22Rv1 (cell line): ENCODE measurements around the gene KRT79.

Experiments used
- H3K27ac ChIP-seq: fragments of 450-650 bp; 2 replicates; pipeline ENCODE4 v1.5.1; 2017
- ZFX ChIP-seq: fragments of 450-650 bp; IDR thresholded peaks from 2 replicates; pipeline ENCODE4 v1.6.1; 2017; ENCODE audit warnings: antibody characterized with exemption, borderline replicate concordance
- TF ChIP-seq, protein P1 (sequence below): fragments of 450-650 bp; IDR thresholded peaks from 2 replicates; pipeline ENCODE4 v1.5.1; 2017; ENCODE audit warnings: mild to moderate bottlenecking

KRT79 gene

DNA sequence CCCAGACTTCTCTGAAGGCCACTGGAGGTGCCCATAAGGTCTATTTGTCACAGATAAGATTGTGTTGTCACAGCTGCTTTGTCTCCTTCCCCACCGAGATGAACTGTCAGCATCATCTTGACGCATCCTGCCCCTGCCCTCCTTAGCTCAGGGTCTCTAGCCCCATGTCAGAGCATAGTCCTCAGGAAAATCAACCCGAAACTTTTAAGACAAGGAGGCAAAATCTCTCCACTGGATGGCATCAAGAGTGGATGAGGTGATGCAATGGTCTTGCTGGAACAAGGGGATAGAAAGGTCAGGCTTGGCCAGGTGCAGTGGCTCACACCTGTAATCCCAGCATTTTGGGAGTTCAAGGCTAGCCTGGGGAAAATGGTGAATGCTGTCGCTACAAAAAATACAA, 8.2 kb downstream of the KRT79 start:
- H3K27ac ChIP-seq: no peak overlapping the region
- TF ChIP-seq, protein P1, sequence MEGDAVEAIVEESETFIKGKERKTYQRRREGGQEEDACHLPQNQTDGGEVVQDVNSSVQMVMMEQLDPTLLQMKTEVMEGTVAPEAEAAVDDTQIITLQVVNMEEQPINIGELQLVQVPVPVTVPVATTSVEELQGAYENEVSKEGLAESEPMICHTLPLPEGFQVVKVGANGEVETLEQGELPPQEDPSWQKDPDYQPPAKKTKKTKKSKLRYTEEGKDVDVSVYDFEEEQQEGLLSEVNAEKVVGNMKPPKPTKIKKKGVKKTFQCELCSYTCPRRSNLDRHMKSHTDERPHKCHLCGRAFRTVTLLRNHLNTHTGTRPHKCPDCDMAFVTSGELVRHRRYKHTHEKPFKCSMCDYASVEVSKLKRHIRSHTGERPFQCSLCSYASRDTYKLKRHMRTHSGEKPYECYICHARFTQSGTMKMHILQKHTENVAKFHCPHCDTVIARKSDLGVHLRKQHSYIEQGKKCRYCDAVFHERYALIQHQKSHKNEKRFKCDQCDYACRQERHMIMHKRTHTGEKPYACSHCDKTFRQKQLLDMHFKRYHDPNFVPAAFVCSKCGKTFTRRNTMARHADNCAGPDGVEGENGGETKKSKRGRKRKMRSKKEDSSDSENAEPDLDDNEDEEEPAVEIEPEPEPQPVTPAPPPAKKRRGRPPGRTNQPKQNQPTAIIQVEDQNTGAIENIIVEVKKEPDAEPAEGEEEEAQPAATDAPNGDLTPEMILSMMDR: no peak
- no peak for TF ChIP-seq ZFX

DNA sequence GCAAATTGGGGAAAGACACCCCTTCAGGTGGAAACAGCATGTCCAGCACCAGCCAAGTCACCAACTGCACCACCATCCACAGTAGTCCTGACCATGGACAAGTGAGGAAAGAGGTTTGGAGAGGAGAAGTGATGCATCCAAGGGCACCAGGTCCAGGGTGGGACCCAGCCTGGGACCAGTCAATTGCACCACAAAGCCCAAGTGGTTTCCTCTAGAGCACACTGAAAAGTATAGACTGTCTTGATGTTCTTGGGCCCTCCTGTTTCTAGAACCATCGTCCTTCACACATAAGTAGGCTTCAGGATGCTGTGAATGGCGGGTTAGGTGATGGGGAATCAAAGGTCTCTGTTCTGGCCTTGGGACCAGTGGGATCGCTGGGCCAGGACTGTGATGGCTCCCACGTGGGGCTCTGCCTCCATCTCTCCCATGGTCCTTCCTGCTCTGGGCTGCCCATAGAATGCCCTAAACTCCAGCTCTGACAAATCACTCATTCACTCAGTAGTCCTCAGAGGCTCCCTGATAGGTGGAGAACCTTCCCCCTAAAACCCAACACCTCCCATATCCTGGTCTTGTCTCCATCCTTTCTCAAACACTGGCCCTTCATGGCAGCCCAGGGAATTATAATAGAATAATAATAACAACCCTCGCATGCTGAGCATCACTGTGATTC, 9.2 kb downstream of the KRT79 start:
- TF ChIP-seq ZFX: no peak
- TF ChIP-seq, protein P1: no peak
- no peak overlapping the region for H3K27ac ChIP-seq

DNA sequence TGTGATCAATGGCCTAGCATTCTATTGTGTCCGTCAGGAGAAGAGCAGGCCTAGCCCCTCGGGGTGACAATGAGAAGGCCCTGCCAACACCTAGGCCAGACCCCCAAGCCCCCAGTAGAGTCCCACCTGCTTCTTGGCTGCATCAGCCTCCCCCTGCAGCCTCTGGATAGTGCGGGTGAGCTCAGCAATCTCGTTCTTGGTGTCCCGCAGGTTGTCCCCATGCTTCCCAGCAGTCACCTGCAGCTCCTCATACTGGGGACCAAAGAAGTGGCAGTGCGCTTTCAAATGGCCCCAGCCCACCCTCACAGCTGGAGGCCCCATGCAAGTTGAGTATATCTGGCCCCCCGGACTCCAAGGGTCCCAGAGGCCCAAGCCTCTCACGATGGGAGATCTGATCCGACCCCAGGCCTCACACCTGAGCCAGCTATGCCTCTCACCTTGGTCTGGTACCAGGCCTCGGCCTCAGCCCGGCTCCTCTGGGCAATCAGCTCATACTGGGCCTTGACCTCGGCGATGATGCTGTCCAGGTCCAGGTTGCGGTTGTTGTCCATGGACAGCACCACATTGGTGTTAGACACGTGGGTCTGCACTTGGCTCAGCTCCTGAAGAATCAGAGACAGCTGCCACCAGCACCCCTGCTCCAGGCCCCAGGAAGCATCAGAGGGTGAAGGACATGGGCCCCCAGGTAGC, 10.2 kb downstream of the KRT79 start:
- no peak overlapping the region for H3K27ac ChIP-seq

DNA sequence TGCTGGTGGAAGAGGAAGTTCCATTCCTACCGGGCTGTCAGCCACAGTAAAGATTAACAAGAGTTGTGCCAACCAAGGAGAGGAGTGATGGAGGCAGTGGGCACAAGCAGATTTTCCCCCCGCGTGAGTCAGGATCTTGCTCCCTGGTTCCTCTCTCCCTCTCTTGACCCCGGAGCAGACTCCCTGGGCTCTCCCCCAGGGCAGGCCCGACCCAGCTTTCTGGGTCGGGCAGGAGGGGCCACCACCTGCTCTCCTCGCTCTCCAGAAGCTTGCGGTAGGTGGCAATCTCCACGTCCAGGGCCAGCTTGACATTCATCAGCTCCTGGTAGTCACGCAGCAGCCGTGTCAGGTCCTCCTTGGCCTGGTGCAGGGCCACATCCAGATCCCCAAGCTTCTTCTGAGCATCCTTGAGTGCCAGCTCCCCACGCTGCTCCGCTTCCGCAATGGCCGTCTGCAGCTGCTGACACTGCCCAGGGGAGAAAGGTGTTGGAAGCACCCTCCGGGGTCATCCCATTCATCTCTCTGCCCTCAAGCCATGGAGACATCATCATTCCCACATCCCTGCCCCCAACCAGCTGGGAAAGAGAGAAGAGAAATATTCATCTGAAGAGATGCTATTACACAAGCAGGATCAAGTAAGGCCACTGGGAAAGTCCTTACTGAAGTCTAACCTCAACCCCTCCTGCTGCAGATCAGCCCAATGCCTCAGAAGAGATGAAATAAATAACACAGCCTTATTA, 11.2 kb downstream of the KRT79 start:
- H3K27ac ChIP-seq: no peak overlapping the region
- TF ChIP-seq, protein P1: no peak
- no peak for TF ChIP-seq ZFX

More for the DNA sequence above, 10.2 kb downstream of the KRT79 start:
- TF ChIP-seq ZFX: no peak
- TF ChIP-seq, protein P1: no peak

DNA sequence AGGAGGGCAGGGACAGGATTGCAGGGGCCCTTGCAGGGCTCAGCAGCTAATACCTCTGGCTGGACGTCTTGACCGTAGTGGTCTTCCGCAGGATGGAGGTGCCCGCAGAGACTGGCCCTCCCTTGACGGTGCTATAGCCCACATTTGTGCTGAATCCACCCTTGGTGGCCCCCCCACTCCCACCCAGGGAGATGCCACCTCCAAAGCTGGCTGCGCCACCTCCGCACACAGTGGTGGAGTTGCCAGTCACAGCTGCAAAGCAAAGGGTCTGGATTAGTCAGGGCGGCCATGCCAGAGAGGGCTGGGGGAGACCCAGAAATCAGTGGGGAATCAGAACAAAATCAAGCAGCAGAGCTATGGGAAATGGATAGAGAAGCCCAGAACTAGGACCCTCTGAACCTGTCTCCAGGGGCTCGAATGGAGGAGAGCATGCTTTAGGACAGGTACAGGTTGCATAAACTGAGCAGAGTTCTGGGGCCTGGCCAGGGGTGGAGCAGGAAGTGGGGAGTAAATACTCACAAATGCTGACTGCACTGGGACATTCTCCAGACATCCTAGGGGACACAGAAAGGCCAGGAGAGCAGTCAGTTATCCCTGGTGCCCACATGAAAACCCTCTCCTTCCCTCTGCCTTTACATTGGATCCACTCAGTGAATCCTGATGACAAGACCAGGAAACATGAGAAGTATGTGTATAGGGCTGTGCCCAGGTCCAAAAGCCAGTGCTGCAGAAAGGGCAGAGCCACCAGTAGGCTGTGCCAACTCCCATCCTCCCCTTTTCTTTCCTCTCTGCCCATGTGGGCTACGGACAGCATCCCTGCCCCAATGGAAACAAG, 12.1 kb downstream of the KRT79 start:
- TF ChIP-seq, protein P1: no peak
- no peak for TF ChIP-seq ZFX
- H3K27ac ChIP-seq: no peak overlapping the region

DNA sequence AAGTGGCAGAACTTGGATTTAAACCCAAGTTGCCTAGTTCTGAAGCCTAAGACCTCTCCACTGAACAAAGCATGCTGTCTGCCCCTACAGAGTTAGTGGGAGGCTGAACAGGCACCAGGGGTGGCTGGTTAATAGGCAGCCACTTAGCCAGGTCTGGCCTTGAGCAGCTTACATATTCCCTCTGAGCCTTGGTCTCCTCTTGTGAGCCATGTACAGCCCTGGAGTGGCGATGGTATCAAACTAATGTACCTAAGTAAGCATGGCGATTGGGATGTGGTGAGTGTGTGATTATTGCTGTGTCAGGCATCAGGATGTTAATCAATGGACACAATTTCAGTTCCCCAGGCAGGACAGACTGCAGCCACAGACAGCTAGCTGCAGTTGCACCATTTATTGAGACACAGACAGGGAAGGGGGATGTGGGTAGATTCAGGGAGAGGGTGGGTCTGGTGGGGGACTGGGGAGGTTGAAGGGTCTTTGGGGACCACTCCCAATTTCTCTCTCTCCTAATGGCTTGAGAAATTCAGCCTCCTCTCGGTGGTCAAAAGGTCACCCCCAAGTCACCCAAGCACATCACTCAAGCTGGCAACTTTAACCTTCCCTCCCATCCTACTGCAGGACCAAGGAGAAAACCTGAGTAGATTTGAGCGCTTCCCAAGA, 12.9 kb downstream of the KRT79 start:
- H3K27ac ChIP-seq: no peak overlapping the region
- TF ChIP-seq, protein P1: no peak
- TF ChIP-seq ZFX: no peak
